Astrocyte (in vitro differentiated cells and primary cell): ENCODE results near the gene MGAT5. TPM values are rescaled to one million over a fixed set of nuclear protein-coding genes. Genes with fewer than 3 reads are reported as not detected.

Source experiments
- DNase-seq: peaks from one replicate; pipeline ENCODE4 v3.0.0-alpha.2; 2010; ENCODE audit warnings: low read depth
- FAIRE-seq: peaks from 2 replicates; lab custom pipeline; 2011; peaks lifted over from hg19 to GRCh38; lab: Jason Lieb, UNC
- H2AFZ ChIP-seq: 2 replicates; pipeline ENCODE4 v1.6.0; 2012; ENCODE audit warnings: low read depth, low read length, inconsistent platforms
- H3K27ac ChIP-seq: 2 replicates; pipeline ENCODE4 v1.5.1; 2011; ENCODE audit warnings: low read depth, low read length, inconsistent platforms
- H3K27me3 ChIP-seq: 2 replicates; pipeline ENCODE4 v1.6.0; 2011; ENCODE audit warnings: low read length, inconsistent platforms; ENCODE audit not compliant: insufficient read depth
- H3K36me3 ChIP-seq: 2 replicates; pipeline ENCODE4 v1.5.1; 2011; ENCODE audit warnings: low read length, inconsistent platforms; ENCODE audit not compliant: insufficient read depth
- H3K4me1 ChIP-seq: 2 replicates; pipeline ENCODE4 v1.5.1; 2011; ENCODE audit warnings: low read length, inconsistent platforms; ENCODE audit not compliant: insufficient read depth
- H3K4me2 ChIP-seq: 2 replicates; pipeline ENCODE4 v1.6.0; 2012; ENCODE audit warnings: low read length, inconsistent platforms
- H3K4me3 ChIP-seq: 2 replicates; pipeline ENCODE4 v1.5.1; 2011; ENCODE audit warnings: low read depth, mild to moderate bottlenecking, low read length, inconsistent platforms; ENCODE audit not compliant: insufficient read depth
- H3K79me2 ChIP-seq: 2 replicates; pipeline ENCODE4 v1.6.0; 2012; ENCODE audit warnings: mild to moderate bottlenecking, low read length, inconsistent platforms; ENCODE audit not compliant: insufficient read depth
- H3K9ac ChIP-seq: 2 replicates; pipeline ENCODE4 v1.6.0; 2012; ENCODE audit warnings: mild to moderate bottlenecking, low read length, inconsistent platforms
- H3K9me3 ChIP-seq: 2 replicates; pipeline ENCODE4 v1.5.1; 2012; ENCODE audit warnings: low read depth, mild to moderate bottlenecking, low read length, inconsistent platforms; ENCODE audit not compliant: insufficient read depth
- H4K20me1 ChIP-seq: 2 replicates; pipeline ENCODE4 v1.6.0; 2012; ENCODE audit warnings: low read length, inconsistent platforms; ENCODE audit not compliant: insufficient read depth
- H3K27ac Mint-ChIP-seq: one replicate; pipeline ENCODE4 v1.8.0; 2021; ENCODE audit warnings: mild to moderate bottlenecking, mixed read lengths; ENCODE audit not compliant: unreplicated experiment
- H3K27me3 Mint-ChIP-seq: one replicate; pipeline ENCODE4 v1.8.0; 2021; ENCODE audit warnings: low read depth, mixed read lengths; ENCODE audit not compliant: unreplicated experiment
- H3K36me3 Mint-ChIP-seq: one replicate; pipeline ENCODE4 v1.8.0; 2021; ENCODE audit warnings: low read depth, mixed read lengths; ENCODE audit not compliant: unreplicated experiment
- H3K4me1 Mint-ChIP-seq: one replicate; pipeline ENCODE4 v1.8.0; 2021; ENCODE audit warnings: low read depth, mixed read lengths; ENCODE audit not compliant: unreplicated experiment
- H3K4me3 Mint-ChIP-seq: one replicate; pipeline ENCODE4 v1.8.0; 2021; ENCODE audit warnings: mild to moderate bottlenecking, moderate library complexity, mixed read lengths; ENCODE audit not compliant: unreplicated experiment
- H3K9me3 Mint-ChIP-seq: one replicate; pipeline ENCODE4 v1.8.0; 2021; ENCODE audit warnings: mild to moderate bottlenecking, mixed read lengths; ENCODE audit not compliant: unreplicated experiment
- EZH2 ChIP-seq: IDR thresholded peaks from 2 replicates; pipeline ENCODE4 v1.6.1; 2012; ENCODE audit warnings: mild to moderate bottlenecking, low read length, inconsistent platforms; ENCODE audit not compliant: insufficient read depth
- total RNA-seq: library from RNA; stranded (reverse); gene quantifications from 2 replicates; pipeline ENCODE4 v1.2.1, GENCODE V29; 2021
- TF ChIP-seq, protein P1 (sequence below): IDR thresholded peaks from 2 replicates; pipeline ENCODE4 v1.5.1; 2011; ENCODE audit warnings: low read depth, mild to moderate bottlenecking, inconsistent platforms, low read length, moderate library complexity; ENCODE audit not compliant: insufficient read depth

Gene MGAT5
- total RNA-seq, 1 donor from 2014 or later, result 80.2 TPM

- Mint-ChIP-seq H3K9me3 (no peaks in the 10 kb centered on the region), H3K36me3 (peaks cover 13% of the 10 kb centered on the region), H3K27me3 (no peaks in the 10 kb centered on the region), H3K27ac (no peak overlapping the region), H3K4me3 (no peak overlapping the region), H3K4me1 (peaks cover 9% of the 10 kb centered on the region)
- TF ChIP-seq, protein P1, sequence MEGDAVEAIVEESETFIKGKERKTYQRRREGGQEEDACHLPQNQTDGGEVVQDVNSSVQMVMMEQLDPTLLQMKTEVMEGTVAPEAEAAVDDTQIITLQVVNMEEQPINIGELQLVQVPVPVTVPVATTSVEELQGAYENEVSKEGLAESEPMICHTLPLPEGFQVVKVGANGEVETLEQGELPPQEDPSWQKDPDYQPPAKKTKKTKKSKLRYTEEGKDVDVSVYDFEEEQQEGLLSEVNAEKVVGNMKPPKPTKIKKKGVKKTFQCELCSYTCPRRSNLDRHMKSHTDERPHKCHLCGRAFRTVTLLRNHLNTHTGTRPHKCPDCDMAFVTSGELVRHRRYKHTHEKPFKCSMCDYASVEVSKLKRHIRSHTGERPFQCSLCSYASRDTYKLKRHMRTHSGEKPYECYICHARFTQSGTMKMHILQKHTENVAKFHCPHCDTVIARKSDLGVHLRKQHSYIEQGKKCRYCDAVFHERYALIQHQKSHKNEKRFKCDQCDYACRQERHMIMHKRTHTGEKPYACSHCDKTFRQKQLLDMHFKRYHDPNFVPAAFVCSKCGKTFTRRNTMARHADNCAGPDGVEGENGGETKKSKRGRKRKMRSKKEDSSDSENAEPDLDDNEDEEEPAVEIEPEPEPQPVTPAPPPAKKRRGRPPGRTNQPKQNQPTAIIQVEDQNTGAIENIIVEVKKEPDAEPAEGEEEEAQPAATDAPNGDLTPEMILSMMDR, result no peak
- TF ChIP-seq EZH2, result no peak
- no peak overlapping the region for H2AFZ ChIP-seq
- H3K36me3 ChIP-seq, result no peaks in the 10 kb centered on the region
- H4K20me1 ChIP-seq, result peaks cover 15% of the 10 kb centered on the region
- no peak overlapping the region for H3K27ac ChIP-seq
- no peak overlapping the region for H3K9ac ChIP-seq
- no peaks in the 10 kb centered on the region for H3K4me1 ChIP-seq
- no peak overlapping the region for H3K4me2 ChIP-seq
- H3K9me3 ChIP-seq, result no peaks in the 10 kb centered on the region
- H3K79me2 ChIP-seq, result peaks cover 1% of the 10 kb centered on the region
- no peaks in the 10 kb centered on the region for H3K27me3 ChIP-seq
- FAIRE-seq (no peak), DNase-seq (no peak)
- no peak overlapping the region for H3K4me3 ChIP-seq
Measured at GRCh38 chr2:134253117-134253704, 661 bp upstream of the MGAT5 start.

GRCh38 chr2:134254824-134255223, 952 bp downstream of the MGAT5 start:
- Histone ChIP-seq H3K4me3 (no peak overlapping the region), H3K27ac (no peak overlapping the region), H3K79me2 (peaks cover 3% of the 10 kb centered on the region), H2AFZ (no peak overlapping the region), H3K36me3 (no peaks in the 10 kb centered on the region), H3K4me1 (peaks cover 1% of the 10 kb centered on the region), H3K9ac (no peak overlapping the region), H3K27me3 (no peaks in the 10 kb centered on the region), H3K4me2 (no peak overlapping the region), H3K9me3 (no peaks in the 10 kb centered on the region), H4K20me1 (peaks cover 8% of the 10 kb centered on the region)
- no peaks in the 10 kb centered on the region for H3K9me3 Mint-ChIP-seq
- peaks cover 18% of the 10 kb centered on the region for H3K36me3 Mint-ChIP-seq
- H3K27ac Mint-ChIP-seq, result no peak overlapping the region
- H3K4me1 Mint-ChIP-seq, result peaks cover 13% of the 10 kb centered on the region
- DNase-seq (no peak), FAIRE-seq (no peak)
- H3K4me3 Mint-ChIP-seq, result no peak overlapping the region
- no peaks in the 10 kb centered on the region for H3K27me3 Mint-ChIP-seq
- TF ChIP-seq, protein P1, result no peak
- no peak for TF ChIP-seq EZH2

DNA sequence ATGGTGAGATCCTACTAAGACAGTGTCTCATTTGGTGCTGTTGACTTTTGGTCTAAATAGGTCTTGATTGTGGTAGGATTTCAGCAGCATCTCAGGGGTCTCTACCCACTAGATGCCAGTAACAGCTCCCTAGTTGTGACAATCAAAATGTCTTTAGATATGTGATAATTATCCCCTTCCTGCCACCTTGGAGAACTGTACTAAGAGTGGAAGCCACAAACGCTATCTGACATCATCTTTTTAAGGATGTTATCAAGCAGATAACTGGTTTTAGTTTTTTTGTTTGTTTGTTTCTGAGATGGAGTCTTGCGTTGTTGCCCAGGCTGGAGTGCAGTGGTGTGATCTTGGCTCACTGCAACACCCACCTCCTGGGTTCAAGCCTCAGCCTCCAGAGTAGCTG, 3.1 kb downstream of the MGAT5 start:
- Histone ChIP-seq H3K4me3 (no peak overlapping the region), H3K9ac (no peak overlapping the region), H3K4me1 (peaks cover 15% of the 10 kb centered on the region), H2AFZ (no peak overlapping the region), H3K36me3 (no peaks in the 10 kb centered on the region), H3K27ac (no peak overlapping the region), H3K27me3 (no peaks in the 10 kb centered on the region), H3K4me2 (no peak overlapping the region), H4K20me1 (peaks cover 6% of the 10 kb centered on the region), H3K79me2 (peaks cover 3% of the 10 kb centered on the region), H3K9me3 (no peaks in the 10 kb centered on the region)
- H3K4me1 Mint-ChIP-seq, result peaks cover 30% of the 10 kb centered on the region
- peaks cover 22% of the 10 kb centered on the region for H3K36me3 Mint-ChIP-seq
- no peaks in the 10 kb centered on the region for H3K27me3 Mint-ChIP-seq
- DNase-seq, result no peak
- no peak overlapping the region for H3K27ac Mint-ChIP-seq
- TF ChIP-seq, protein P1, result no peak
- TF ChIP-seq EZH2, result no peak
- FAIRE-seq, result no peak
- no peak overlapping the region for H3K4me3 Mint-ChIP-seq
- H3K9me3 Mint-ChIP-seq, result no peaks in the 10 kb centered on the region
